ENCODE results near the gene CADPS. TPM values are rescaled to one million over a fixed set of nuclear protein-coding genes. Genes with fewer than 3 reads are reported as not detected.

Gene CADPS
- total and polyA plus RNA-seq, 9 donors = 0.47 to 4.4 (median 1.6) TPM

- no peaks in the 10 kb centered on the region for H3K9me3 ChIP-seq (replicated peaks; ENCODE audit: control insufficient read depth, low read depth, low read length)
- no CpG with 5 or more reads among the region's 2 CpGs for WGBS (ENCODE audit: insufficient coverage)
Measured at GRCh38 chr3:62898530-62899496, 23.6 kb upstream of the CADPS start.

GRCh38 chr3:62895901-62896300 is 20.7 kb upstream of the CADPS start:
- Histone ChIP-seq H3K9me3 (replicated peaks; ENCODE audit: control insufficient read depth, low read depth, low read length) (no peaks in the 10 kb centered on the region), H3K4me3 (ENCODE audit: low read length) (no peak overlapping the region), H3K36me3 (ENCODE audit: control insufficient read depth, insufficient read depth, low read length) (no peaks in the 10 kb centered on the region), H3K27me3 (ENCODE audit: control insufficient read depth, insufficient read depth, low read length) (no peaks in the 10 kb centered on the region), H3K4me1 (ENCODE audit: control insufficient read depth, insufficient read depth, low read length) (no peaks in the 10 kb centered on the region), H3K27ac (ENCODE audit: low read length) (no peak overlapping the region)
- WGBS (ENCODE audit: insufficient coverage) = 83% methylated on average over 1 of the region's 3 CpGs
- DNase-seq = no peak

More at GRCh38 chr3:62898530-62899496, 23.6 kb upstream of the CADPS start:
- Histone ChIP-seq H3K27me3 (ENCODE audit: control insufficient read depth, insufficient read depth, low read length) (no peaks in the 10 kb centered on the region), H3K36me3 (ENCODE audit: control insufficient read depth, insufficient read depth, low read length) (no peaks in the 10 kb centered on the region), H3K4me3 (ENCODE audit: low read length) (no peak overlapping the region), H3K27ac (ENCODE audit: low read length) (no peak overlapping the region), H3K4me1 (ENCODE audit: control insufficient read depth, insufficient read depth, low read length) (no peaks in the 10 kb centered on the region)
- no peak for DNase-seq

- H3K4me3 ChIP-seq (ENCODE audit: low read length) = no peak overlapping the region
- no peak overlapping the region for H3K27ac ChIP-seq (ENCODE audit: low read length)
- H3K4me1 ChIP-seq (ENCODE audit: control insufficient read depth, insufficient read depth, low read length) = no peaks in the 10 kb centered on the region
- WGBS (ENCODE audit: insufficient coverage) = no CpG with 5 or more reads among the region's 2 CpGs
- no peaks in the 10 kb centered on the region for H3K27me3 ChIP-seq (ENCODE audit: control insufficient read depth, insufficient read depth, low read length)
- no peaks in the 10 kb centered on the region for H3K9me3 ChIP-seq (replicated peaks; ENCODE audit: control insufficient read depth, low read depth, low read length)
- no peaks in the 10 kb centered on the region for H3K36me3 ChIP-seq (ENCODE audit: control insufficient read depth, insufficient read depth, low read length)
- DNase-seq = no peak
Measured at GRCh38 chr3:62892951-62893350, 17.7 kb upstream of the CADPS start.

DNA sequence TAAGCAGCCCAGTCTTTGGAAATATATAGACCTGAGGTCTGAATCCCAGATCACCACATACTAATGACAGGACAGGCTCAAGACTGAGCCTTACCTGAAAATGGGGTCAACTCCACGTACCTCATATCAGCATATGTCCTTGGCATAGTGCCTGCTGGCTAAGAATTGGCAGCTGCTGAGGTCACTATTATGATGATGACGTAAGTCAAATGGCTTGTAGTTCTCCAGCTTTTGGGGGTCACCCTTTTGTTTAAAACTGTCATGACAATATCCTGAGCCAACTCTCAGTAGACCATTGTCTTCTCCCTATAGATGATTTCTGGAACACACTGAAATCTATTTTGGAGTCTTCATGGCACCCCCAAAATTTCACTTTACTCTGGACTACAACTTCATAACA is 16.8 kb upstream of the CADPS start:
- no peaks in the 10 kb centered on the region for H3K4me1 ChIP-seq (ENCODE audit: control insufficient read depth, insufficient read depth, low read length)
- no peak overlapping the region for H3K4me3 ChIP-seq (ENCODE audit: low read length)
- no peaks in the 10 kb centered on the region for H3K9me3 ChIP-seq (replicated peaks; ENCODE audit: control insufficient read depth, low read depth, low read length)
- no peaks in the 10 kb centered on the region for H3K36me3 ChIP-seq (ENCODE audit: control insufficient read depth, insufficient read depth, low read length)
- H3K27me3 ChIP-seq (ENCODE audit: control insufficient read depth, insufficient read depth, low read length) = no peaks in the 10 kb centered on the region
- DNase-seq = no peak
- WGBS (ENCODE audit: insufficient coverage) = 100% methylated on average over 1 of the region's 2 CpGs
- no peak overlapping the region for H3K27ac ChIP-seq (ENCODE audit: low read length)

DNA sequence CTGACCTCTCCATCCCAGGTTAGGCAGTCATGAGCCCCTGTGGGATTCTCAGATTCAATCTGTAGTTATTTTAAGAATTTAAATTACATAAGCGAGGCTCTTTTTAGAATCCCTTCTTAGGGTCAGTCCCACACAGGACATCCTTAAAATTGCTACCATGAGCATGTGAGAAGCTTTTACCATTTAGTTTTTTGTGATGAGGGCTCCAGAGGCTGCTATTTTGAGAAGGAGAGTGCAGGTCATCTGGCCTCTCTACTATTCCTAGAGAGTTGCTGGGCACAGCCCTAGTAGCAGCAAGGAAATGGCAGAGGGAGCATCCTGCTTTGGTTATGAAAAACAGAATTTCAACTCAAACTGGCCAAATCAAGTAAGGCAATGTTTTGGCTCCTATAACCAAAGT is 13.6 kb upstream of the CADPS start:
- H3K9me3 ChIP-seq (replicated peaks; ENCODE audit: control insufficient read depth, low read depth, low read length) = no peaks in the 10 kb centered on the region
- no peaks in the 10 kb centered on the region for H3K27me3 ChIP-seq (ENCODE audit: control insufficient read depth, insufficient read depth, low read length)
- no peaks in the 10 kb centered on the region for H3K36me3 ChIP-seq (ENCODE audit: control insufficient read depth, insufficient read depth, low read length)
- no peak for DNase-seq
- WGBS (ENCODE audit: insufficient coverage) = no CpG with 5 or more reads among the region's 1 CpG
- no peak overlapping the region for H3K4me3 ChIP-seq (ENCODE audit: low read length)
- no peaks in the 10 kb centered on the region for H3K4me1 ChIP-seq (ENCODE audit: control insufficient read depth, insufficient read depth, low read length)
- no peak overlapping the region for H3K27ac ChIP-seq (ENCODE audit: low read length)

- H3K4me3 ChIP-seq (ENCODE audit: low read length) = no peak overlapping the region
- no peaks in the 10 kb centered on the region for H3K27me3 ChIP-seq (ENCODE audit: control insufficient read depth, insufficient read depth, low read length)
- H3K27ac ChIP-seq (ENCODE audit: low read length) = no peak overlapping the region
- no peaks in the 10 kb centered on the region for H3K9me3 ChIP-seq (replicated peaks; ENCODE audit: control insufficient read depth, low read depth, low read length)
- no peak for DNase-seq
- no CpG with 5 or more reads among the region's 3 CpGs for WGBS (ENCODE audit: insufficient coverage)
- H3K36me3 ChIP-seq (ENCODE audit: control insufficient read depth, insufficient read depth, low read length) = no peaks in the 10 kb centered on the region
- H3K4me1 ChIP-seq (ENCODE audit: control insufficient read depth, insufficient read depth, low read length) = no peaks in the 10 kb centered on the region
Measured at GRCh38 chr3:62888180-62888579, 13.0 kb upstream of the CADPS start.

DNA sequence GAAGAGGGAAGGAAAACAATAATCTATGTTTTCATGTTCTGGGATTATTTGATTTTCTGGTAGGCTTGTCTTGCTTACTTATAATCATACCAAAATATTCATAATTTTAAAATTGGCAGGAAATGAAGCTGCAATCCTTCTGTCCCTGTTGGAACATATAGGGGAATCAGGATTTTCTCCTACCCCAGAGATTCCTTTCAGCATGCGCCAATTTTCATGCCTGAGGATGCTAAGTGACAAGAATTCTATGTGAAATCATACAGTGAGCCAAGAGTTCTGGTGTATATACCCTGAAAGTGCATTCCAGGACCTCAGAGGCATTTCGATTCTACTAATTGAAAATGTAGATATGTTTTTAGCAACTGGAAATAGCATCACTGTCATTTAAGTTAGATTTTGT is 9.9 kb upstream of the CADPS start:
- 33% methylated on average over 1 of the region's 2 CpGs for WGBS (ENCODE audit: insufficient coverage)
- no peaks in the 10 kb centered on the region for H3K36me3 ChIP-seq (ENCODE audit: control insufficient read depth, insufficient read depth, low read length)

DNA sequence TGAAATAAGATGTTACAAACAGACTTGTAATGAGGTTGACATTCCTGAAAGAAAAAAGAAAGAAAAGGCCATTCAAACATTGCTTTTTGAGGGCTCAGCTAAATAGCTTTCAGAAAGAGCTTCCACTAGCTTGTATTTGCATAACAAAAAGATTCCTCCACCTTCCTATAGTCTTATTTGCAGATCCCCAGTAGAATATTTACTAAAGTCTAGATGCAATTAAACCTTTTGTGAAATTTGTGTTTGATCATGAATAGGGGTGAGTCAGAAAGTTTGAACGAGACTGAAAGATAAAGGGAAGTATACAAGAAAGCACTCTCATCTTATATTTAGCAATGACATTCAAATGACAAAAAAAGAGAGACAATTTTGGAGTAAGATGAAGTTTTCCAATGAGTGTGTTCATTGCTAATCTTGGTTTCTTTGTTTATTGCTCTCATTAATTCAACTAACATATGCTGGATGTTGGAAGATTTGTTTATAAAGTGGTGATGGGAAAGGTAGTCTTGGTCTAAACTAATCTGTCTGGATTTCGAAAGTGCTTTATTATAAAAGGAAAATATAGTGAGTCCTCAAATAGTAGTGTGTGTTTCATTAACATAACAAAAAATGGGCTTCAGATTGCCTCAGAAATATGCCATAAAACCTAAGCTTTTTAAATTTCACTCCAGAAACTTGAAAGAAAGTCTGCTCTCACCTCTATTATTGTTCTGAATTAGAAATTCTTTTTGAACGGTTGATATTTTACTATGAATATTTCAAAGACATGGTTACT is 9.1 kb upstream of the CADPS start:
- no peak overlapping the region for H3K27ac ChIP-seq (ENCODE audit: low read length)
- DNase-seq = no peak
- no peaks in the 10 kb centered on the region for H3K27me3 ChIP-seq (ENCODE audit: control insufficient read depth, insufficient read depth, low read length)
- H3K4me1 ChIP-seq (ENCODE audit: control insufficient read depth, insufficient read depth, low read length) = no peaks in the 10 kb centered on the region
- no peaks in the 10 kb centered on the region for H3K36me3 ChIP-seq (ENCODE audit: control insufficient read depth, insufficient read depth, low read length)
- no peak overlapping the region for H3K4me3 ChIP-seq (ENCODE audit: low read length)
- H3K9me3 ChIP-seq (replicated peaks; ENCODE audit: control insufficient read depth, low read depth, low read length) = no peaks in the 10 kb centered on the region
- no CpG with 5 or more reads among the region's 3 CpGs for WGBS (ENCODE audit: insufficient coverage)

More for the DNA sequence above, 9.9 kb upstream of the CADPS start:
- Histone ChIP-seq H3K27me3 (ENCODE audit: control insufficient read depth, insufficient read depth, low read length) (no peaks in the 10 kb centered on the region), H3K4me1 (ENCODE audit: control insufficient read depth, insufficient read depth, low read length) (no peaks in the 10 kb centered on the region), H3K9me3 (replicated peaks; ENCODE audit: control insufficient read depth, low read depth, low read length) (no peaks in the 10 kb centered on the region), H3K27ac (ENCODE audit: low read length) (no peak overlapping the region), H3K4me3 (ENCODE audit: low read length) (no peak overlapping the region)
- DNase-seq = no peak

DNA sequence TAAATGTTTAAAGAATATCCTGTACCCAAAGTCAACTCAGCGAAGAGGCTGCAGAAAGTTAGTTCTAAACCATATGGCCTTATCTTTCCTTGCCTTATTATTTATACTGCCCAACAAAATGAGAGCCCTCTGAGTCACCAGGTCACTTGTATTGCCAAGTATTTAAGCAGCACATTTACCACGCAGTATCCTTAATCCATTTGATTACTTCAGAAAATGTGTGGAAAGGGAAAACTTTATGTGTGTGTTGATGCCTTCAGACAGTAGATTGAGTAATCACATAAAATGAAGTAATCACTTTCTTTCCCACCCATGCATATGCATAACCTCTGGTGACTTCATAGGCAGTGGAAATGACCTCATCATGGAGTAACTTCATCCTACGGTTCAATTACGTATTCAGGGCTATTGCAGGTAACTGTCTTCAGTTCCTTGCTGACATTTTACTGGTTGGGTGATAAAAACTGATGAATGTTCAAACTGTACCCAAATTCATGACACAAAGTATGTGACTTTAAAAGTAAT is 7.5 kb upstream of the CADPS start:
- H3K4me3 ChIP-seq (ENCODE audit: low read length) = no peak overlapping the region
- no peak for DNase-seq
- WGBS (ENCODE audit: insufficient coverage) = no CpG with 5 or more reads among the region's 4 CpGs

GRCh38 chr3:62876064-62876463 is 848 bp upstream of the CADPS start:
- Histone ChIP-seq H3K27ac (ENCODE audit: low read length) (no peak overlapping the region), H3K9me3 (replicated peaks; ENCODE audit: control insufficient read depth, low read depth, low read length) (peaks cover 6% of the 10 kb centered on the region), H3K4me3 (ENCODE audit: low read length) (no peak overlapping the region), H3K36me3 (ENCODE audit: control insufficient read depth, insufficient read depth, low read length) (no peaks in the 10 kb centered on the region), H3K4me1 (ENCODE audit: control insufficient read depth, insufficient read depth, low read length) (peaks cover 16% of the 10 kb centered on the region), H3K27me3 (ENCODE audit: control insufficient read depth, insufficient read depth, low read length) (peaks cover 30% of the 10 kb centered on the region)
- WGBS (ENCODE audit: insufficient coverage) = 2% methylated on average over 10 of the region's 17 CpGs
- peak; percentile 55 for DNase-seq

More for the DNA sequence above, 7.5 kb upstream of the CADPS start:
- Histone ChIP-seq H3K36me3 (ENCODE audit: control insufficient read depth, insufficient read depth, low read length) (no peaks in the 10 kb centered on the region), H3K27me3 (ENCODE audit: control insufficient read depth, insufficient read depth, low read length) (no peaks in the 10 kb centered on the region), H3K4me1 (ENCODE audit: control insufficient read depth, insufficient read depth, low read length) (no peaks in the 10 kb centered on the region), H3K9me3 (replicated peaks; ENCODE audit: control insufficient read depth, low read depth, low read length) (no peaks in the 10 kb centered on the region), H3K27ac (ENCODE audit: low read length) (no peak overlapping the region)

All from muscle of leg (tissue), 11 donors.